Left kidney (tissue), 2 donors: ENCODE data around the gene IGSF9B. TPM values are rescaled to one million over a fixed set of nuclear protein-coding genes. Genes with fewer than 3 reads are reported as not detected.

Source experiments
- DNase-seq: peaks from one replicate; pipeline ENCODE4 v3.0.0-alpha.2; 2013
- polyA plus RNA-seq: library from polyadenylated mRNA; unstranded; fragments of 120-200 nt; gene quantifications from one replicate; pipeline ENCODE4 v1.2.1, GENCODE V29; 2013; ENCODE audit not compliant: insufficient read length

IGSF9B gene
- polyA plus RNA-seq, 1 donor = 8.3 TPM

DNA sequence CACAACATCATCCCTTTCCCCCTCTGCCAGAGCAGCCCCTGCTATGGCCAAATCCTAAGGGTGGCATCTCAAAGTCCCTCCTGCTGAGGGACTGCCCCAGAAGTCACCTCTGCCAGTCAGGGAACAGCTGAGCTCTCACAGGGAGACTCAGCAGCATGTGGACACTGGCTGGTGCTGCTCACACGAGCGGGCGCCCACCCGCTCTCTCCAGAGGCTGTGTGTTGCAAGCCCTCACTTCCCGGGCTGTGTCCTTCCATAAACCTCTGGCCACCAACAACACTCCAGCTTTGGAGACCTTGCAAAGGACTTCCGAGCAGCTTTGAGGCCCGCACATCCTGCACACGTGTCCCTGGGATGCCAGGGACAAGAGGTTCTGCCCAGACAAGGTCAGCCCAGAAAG lies 2.8 kb downstream of the IGSF9B start:
- no peak for DNase-seq

DNA sequence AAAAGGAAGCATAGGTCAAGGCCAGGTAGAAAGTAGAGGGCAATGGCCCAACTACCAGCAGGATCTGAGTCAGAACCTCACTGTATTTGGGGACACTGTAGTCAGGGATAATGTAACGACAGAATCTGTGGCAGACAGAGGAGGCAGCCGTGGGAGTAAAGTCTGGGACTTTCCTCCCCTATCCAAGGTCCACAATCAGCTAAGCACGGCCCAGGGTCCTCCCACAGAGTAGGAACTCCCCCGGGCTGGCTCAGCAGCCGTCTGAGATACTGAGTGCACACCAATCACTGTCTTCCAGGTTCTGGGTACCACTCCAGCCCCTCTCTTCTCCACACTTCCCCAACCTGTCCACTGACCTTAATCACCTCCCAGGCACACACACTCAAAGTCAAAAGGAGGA lies 3.2 kb downstream of the IGSF9B start:
- DNase-seq = no peak

DNA sequence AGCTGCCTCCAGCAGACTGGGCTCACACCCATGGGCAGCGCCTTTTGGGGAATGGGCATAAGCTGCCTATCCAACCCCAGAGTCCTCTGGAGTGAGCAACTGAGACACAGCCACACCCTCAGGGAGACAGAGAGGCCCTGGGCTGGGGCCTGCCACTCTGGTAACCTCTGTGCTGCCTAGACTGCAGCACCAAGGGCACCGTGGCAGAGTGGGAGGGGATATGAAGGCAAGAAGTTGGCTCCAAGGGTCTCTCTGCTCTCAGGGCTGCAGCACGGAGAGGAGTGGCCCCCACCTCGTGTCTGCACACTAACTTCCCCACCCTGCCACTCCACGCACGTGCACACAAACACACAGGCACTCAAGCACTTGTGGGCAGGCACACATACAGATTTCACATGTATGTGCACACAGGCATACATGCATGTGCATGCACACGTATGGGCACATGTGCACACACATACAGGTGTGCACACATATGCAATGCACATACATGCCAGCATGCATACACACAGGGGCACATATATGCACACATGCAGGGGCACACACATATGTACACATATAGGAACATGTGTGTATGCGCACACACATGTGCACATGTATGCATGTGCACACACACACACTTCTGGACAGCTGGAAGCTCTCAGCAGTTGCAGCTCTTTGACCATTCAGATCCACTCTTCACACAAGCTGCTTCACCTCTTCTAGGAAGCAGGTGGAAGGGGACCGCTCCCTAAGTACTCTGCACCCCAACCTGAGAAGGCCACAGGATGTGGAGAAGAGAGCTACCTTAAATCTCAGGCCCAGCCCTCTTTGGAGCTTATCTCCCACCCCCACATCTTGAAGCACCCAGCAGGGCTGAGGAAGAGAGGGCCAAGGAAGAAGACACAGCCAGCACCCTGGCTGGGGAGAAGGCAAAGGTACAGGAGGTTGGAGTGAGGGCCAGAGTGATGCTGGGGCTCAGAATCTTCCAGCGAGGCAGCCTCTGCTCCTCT lies 4.3 kb downstream of the IGSF9B start:
- no peak for DNase-seq

DNA sequence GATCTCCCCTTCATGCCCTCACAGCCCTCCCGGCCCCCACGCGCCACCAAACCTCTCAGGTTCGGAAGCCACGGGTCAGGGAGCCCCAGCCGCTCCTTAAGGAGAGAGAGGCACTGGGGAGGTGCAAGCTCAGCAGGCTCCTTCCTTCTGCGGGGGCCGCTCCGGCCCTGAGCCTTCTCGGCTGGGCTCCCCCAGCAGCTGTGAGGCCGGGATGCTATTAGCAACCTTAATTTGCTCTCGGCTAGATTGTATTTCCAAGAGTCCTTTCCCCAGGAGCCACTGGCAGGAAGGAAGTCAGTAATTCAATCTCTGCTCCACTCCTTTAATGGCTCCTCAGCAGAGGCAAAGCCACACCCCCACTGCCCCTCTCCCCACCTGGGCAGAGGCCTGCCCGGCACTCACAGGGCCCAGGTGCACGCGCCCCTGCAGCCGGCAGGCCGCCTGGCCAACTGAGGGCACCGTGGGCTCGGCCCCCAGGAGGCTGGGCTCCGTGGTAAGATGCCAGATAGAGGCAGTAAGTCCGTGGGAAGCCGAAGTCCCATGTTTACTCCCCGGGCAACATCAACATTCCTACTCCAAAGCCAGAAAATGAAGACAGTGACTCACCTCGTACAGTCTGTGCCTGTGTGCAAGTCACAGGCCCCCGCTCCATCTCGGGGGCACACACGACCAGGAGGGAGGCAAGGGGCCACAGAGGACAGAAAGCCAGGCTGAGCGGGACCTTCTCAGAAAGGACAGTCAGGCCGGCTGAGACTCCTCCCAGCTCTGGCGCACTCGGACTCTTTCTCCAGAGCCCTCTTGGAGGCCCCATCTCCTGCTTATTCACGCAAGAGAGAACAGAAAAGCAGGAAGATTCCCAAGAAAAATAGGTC lies 5.2 kb downstream of the IGSF9B start:
- DNase-seq = no peak

DNA sequence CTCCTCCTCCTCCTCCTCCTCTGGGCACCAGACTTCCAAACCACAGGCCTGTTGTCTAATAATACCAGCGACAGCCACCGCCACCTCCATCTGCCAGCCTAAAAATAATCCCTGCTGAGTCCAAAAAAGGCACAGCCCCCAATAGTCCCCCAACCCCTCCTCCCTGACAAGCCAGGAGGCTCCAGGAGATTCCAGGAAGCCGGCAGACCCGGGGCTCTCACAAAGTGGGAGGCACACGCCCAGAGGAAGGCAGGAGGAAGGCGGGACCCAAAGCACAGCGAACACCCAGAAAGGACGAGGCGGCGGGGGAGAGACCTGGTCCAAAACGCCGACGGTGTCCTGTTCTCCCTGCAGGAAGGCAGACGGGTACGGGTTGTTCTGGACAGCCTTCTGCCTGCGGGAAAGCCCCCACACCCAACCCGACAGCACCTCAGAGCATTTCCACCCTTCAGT lies 5.9 kb downstream of the IGSF9B start:
- no peak for DNase-seq

DNA sequence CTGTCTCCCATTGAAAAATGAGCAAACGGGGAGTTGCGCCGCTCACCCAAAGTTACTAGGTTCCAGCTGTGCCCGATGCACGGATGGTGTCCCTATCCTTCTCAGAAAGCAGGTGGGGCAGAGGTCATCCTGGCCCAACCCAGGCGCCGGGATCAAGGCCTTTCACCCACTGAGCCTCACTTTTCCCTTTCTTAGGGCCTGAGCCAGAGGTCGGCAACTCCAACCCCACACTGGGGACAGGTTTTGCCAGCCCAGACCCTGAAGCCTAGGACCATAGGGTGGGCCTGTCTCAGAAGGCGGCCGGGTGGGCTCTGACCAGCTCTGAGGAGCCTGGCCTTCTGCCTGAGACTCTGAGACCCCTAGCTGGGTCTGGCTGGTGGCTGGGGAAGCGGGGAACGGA lies 6.3 kb downstream of the IGSF9B start:
- DNase-seq = no peak

DNA sequence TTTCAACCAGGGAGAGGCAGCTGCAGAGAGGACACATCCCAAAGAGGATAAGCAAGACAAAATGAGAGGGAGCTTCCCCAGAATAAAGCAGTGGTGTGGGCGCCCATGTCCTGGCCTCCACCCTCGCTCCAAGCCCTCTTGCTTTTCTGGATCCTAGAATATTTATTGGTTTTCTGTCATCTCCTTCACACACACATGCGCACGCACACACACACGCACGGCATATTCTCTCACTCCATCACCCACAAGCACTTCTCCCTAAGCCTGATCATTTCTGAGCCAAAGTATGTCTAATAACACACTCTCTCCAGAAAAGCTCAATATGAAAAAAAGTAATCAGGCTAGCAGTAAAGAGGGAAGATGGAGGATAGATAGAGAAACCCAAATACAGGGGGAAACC lies 7.6 kb downstream of the IGSF9B start:
- DNase-seq = no peak

DNA sequence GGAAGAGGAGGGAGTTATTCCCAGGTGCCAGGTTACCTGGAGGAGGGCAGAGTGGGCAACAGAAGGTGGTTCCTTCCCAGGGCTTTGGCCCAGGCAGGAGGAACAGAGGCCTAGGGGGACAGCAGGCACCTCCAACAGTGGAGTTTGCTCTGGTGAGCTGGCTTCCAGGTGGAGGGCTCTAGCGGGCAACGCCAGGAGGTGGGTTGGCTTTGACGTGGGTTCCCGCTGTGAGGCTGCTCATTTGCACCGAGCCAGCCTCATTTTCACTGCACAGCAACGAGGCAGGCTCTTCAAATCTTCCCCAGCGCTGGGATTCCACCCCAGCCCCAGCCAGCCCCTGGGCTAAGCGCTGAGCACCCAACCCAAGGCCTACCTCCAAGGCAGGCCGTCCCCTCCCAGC lies 8.1 kb downstream of the IGSF9B start:
- DNase-seq = no peak

DNA sequence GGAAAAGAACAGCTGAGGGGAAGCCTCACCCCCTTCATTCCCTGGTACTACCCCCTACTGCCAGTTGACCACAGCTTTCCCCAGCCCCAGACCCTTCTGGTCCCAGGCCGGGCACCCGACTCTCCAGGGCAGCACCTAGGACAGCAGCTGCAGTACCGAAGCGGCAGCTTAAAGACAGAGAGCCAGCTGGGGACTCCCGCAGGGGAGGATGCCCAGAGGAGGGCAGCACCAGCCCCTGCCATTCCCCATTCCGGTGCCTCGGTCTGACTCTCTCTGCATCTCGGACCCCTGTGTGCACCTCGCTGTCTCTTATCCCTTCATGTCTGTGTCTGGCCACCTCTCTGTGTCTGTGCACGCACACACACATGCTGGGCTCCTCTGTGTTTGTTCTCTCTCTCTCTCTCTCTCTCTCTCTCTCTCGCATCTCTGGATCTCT lies 9.4 kb downstream of the IGSF9B start:
- no peak for DNase-seq

DNA sequence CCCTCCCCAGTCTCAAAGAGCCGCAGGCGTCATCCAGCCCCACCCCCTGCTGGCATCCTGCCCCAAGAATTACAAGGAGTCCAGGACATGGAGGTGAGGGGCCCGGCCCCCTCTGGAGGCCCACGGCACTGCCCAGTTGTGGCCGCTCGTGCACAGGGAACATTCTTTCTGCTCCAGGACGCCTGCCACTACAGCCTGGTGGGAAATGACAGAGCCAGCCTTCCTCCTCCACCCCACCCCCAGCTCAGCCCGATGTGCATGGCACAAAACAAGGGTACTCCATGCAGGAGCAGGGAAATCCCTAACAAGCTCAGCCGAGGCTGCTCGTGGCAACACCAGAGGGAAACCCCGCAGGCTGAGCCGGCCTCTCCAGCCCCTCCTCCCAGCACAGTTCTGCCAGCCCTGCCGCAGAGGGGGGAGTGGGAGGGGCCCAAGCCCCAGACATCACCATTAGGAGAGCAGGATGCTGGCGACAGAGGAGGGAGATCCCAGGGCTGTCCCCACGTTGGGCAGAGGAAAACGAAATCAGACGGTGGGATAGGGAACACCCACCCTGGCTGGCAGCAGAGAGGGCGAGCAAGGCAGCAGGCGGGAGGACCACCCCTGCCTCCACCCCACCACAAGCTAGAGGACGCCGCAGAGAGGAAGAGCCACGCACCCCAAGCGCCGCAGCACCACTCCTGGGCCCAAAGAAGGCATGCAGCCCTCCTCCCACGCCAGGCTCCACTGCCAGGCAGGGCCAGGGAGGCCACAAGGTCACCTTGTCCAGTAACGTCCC lies 10.0 kb downstream of the IGSF9B start:
- DNase-seq = no peak

DNA sequence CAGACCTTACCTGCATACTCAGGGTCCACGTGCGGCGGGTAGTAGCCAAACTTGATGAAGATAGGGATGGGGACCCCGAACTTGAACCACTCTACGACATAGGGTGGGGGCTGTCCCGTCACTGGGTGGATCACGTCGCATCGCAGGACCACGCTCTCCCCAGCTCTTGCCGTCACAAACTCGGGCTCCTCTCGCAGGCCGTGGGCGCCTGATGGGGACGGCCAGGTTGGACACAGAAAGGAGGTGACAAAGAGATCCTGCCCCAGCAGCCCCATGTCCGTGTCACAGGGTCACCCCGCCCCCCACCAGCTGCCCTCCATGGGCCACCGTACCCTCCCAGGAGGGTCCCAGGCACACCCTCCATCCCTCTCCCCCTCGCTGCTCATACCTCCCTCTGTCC lies 10.7 kb downstream of the IGSF9B start:
- DNase-seq = no peak

DNA sequence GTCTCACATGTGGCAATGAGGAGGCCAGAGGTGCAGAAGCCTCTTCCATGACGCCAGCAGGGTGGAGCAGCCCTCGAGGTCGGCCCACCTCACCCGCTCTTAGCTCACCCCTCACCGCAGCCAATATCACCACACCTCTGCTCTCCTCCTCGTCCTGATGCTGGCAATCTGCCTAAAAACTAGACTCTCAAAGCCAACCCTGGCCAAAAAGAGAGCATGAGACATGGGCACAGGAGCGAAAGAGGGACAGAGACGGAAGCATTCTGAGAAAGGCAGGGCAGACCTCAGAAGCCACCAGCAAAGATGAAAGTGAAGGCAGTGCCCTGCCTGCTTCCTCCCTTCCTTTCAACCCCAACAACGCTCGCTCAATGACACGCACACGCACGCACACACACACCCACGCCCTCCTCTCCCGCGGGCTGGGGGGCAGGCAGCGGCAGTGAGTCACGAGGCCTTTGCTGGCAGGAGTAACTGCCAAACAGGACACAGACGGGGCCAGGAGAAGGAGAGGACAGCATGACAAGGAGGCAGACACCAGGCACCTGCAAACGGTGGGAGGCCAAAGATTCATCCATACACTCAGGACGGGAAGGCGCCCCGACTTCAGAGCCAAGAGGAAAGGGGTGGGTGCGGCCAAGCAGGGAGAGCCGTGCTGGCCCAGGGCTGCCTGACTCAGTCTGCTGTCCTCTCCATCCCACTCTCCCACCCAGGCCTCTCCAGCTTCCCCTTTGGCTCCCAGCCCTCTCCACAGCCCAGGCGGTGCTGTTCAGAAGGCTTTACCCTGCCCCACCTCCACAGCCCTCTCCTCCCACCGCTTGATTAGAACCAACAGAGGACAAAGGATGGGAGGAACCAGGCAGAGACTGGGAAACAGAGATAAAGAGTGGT lies 11.4 kb downstream of the IGSF9B start:
- DNase-seq = no peak

DNA sequence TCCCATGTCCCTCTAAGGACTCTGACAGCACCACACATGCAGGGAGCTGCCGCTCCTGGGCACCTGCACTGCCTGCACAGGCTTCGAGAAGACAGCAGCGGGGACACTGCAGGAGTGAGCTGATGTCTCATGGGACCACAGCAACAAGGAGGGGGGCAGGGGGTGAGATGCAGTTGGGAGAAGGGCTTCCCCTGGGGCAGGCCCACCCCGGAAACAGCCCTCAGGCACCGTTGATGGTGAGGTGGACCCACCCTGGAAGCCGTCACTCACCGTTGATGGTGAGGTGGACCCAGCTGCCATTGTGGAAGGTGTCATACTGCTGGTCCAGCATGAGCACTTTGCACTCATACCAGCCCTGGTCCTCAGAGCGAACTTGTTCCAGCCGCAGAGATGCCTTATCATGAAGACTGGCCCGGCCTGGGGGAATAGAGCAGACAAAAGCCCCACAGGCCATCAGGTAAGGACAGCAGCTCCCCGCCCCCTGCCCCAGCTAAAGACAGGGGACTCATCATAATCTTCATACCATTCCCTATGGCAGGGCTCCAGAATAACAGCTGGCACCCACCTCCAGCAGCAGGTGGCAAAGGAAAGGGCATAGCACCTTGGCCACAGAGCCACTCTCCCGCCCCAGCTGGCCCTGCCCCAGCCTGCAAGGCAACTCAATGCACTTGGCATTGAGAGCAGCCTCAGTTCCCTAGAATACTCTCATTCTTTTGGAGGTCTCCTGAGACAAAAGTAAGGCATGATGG lies 12.6 kb downstream of the IGSF9B start:
- no peak for DNase-seq

DNA sequence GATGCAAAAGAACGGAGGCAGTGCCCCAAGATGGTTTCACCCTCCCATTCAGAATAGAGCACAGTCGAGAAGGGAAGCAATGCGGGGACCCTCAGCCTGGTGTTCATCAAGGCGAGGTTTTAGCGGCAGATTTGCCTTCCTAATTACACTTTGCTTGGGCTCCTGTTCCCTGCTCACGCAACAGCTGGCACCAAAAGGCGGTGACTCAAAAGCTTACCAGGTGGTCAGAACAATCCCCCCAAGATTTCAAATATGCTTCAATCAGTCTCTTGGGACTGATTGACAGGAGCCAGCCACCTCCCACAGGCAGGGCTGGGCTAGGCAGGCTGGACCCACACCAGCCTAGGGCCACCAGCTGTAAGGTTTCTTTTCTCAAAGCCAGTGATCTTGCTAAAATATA lies 14.2 kb downstream of the IGSF9B start:
- no peak for DNase-seq

DNA sequence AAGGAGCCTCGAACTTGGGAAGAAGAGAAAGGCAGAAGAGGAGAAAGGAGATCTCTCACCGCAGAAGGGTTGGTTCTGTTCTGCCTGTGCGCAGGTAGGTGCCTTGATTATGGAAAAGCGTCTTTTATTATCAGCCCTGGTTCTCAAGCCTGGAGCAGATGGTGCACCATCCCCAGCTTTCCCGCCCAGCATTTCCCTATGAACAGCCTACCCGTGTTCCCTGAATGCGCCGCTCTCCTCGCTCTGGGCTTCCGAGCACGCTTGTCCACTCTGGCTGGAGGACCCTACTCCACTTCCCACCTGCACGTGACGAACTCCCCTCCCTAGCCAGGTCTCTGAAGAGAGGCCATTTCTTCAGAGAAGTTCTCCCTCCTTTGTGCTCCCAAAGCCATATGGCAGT lies 15.2 kb downstream of the IGSF9B start:
- no peak for DNase-seq

DNA sequence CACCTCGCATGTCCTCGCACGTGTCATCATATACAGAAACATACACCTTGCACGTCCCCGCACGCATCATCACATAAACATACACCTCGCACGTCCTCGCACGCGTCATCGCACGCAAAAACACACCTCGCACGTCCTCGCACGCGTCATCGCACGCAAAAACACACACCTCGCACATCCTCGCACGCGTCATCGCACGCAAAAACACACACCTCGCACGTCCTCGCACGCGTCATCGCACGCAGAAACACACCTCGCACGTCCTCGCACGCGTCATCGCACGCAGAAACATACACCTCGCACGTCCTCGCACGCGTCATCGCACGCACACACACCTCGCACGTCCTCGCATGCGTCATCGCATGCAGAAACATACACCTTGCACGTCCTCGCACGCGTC lies 16.7 kb downstream of the IGSF9B start:
- no peak for DNase-seq

DNA sequence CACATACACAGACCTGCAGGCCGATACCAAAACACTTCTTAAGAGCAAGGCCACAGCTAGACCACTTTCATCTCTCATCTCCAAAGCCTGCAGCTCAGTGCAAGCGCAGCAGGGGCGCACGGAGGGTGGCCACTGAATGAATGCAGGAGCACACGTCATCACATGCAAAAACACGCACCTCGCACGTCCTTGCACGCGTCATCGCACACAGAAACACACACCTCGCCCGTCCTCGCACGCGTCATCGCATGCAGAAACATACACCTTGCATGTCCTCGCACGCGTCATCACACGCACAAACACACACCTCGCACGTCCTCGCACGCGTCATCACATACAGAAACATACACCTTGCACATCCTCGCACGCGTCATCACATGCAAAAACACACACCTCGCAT lies 17.2 kb downstream of the IGSF9B start:
- no peak for DNase-seq

DNA sequence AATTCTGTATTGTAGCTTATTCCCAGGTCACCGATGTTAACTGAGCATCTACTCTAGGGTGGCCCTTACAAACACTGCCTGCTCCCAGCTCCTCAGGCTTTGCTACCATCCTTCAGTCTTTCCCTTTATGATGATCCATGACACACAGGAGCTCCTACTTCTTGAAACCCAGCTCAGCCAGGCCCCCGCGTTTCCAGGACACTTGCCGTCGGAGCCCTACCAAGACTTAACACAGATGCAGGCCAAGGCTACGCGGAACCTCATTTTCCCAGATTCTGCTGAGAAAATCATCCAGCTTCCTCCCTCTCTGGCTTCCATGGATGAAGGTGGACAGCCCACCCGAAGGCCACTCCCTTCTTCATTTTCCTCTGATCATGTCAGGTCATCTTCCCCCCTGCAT lies 18.6 kb downstream of the IGSF9B start:
- no peak for DNase-seq

DNA sequence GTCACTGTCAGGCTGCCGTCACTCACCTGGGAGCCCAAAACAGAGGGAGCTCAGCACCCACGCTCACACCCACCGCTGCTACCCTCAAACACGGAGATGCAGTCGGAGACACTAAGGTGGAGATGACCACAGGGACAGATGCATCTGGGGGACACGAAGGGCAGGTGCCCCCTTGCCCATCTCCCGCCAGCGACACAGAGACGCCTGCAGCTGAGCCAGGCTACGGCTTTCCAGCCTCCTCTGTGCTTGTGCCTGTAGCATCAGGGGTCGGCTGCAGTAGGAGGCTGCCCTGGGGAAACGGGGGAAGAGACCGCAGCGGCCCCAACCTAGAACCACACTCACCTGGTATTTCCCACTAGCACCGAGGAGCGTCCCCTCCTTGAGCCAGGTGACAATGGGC lies 19.3 kb downstream of the IGSF9B start:
- DNase-seq = no peak

DNA sequence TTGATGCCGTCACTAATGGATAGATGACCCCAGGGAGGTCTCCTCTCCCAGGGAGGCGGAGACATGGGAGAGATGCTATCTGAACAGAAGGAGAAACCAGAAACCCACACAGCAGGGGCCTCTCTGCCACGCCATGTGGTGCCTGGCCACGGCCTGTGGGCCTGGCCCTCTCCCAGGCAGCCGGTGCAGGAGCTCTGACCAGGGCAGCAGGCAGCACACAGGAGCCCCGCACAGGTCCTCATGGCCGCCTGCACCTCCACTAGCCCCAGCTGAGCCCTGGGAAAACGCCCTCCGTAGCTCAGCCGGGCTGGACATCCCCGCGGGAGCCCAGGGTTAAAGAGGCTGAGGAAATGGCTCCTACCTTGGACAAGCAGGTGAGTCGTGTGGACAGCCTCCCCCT lies 19.8 kb downstream of the IGSF9B start:
- DNase-seq = no peak
